Calu3 (cell line): ENCODE measurements around the gene C7orf25. TPM values are rescaled to one million over a fixed set of nuclear protein-coding genes. Genes with fewer than 3 reads are reported as not detected.

Experiments used
- BruUV-seq: library from RNA; stranded (reverse); fragments of 400-500 nt; replicated peaks from 2 replicates; lab custom pipeline; 2021; lab: Mats Ljungman, UMichigan
- CTCF ChIA-PET: fragments of 300-600 bp; sonication (Branson Sonifier 250); formaldehyde crosslinking; loops from one replicate; lab custom pipeline; 2022; ENCODE audit warnings: antibody characterized with exemption; lab: Charles Lee
- DNase-seq: peaks from one replicate; pipeline ENCODE4 v3.0.0; 2022
- H3K27ac Mint-ChIP-seq: one replicate; pipeline ENCODE4 v1.8.0; 2022; ENCODE audit warnings: mixed read lengths; ENCODE audit not compliant: unreplicated experiment
- H3K27me3 Mint-ChIP-seq: one replicate; pipeline ENCODE4 v1.8.0; 2022; ENCODE audit warnings: mixed read lengths; ENCODE audit not compliant: unreplicated experiment
- H3K36me3 Mint-ChIP-seq: one replicate; pipeline ENCODE4 v1.8.0; 2022; ENCODE audit warnings: mild to moderate bottlenecking, moderate library complexity, mixed read lengths; ENCODE audit not compliant: insufficient read depth, unreplicated experiment
- H3K4me1 Mint-ChIP-seq: one replicate; pipeline ENCODE4 v1.8.0; 2022; ENCODE audit warnings: mild to moderate bottlenecking, low read depth, mixed read lengths; ENCODE audit not compliant: unreplicated experiment
- H3K4me3 Mint-ChIP-seq: one replicate; pipeline ENCODE4 v1.8.0; 2022; ENCODE audit warnings: mild to moderate bottlenecking, low read depth, moderate library complexity, mixed read lengths; ENCODE audit not compliant: unreplicated experiment
- H3K9me3 Mint-ChIP-seq: one replicate; pipeline ENCODE4 v1.8.0; 2022; ENCODE audit warnings: low read depth, mixed read lengths; ENCODE audit not compliant: unreplicated experiment
- CTCF ChIP-seq: fragments of 200-600 bp; IDR thresholded peaks from one replicate; pipeline ENCODE4 v1.8.0; 2022; ENCODE audit warnings: antibody characterized with exemption; ENCODE audit not compliant: unreplicated experiment
- intact Hi-C: fragments of 100-400 bp; cut with micrococcal nuclease; formaldehyde crosslinking; loops from one replicate; pipeline ENCODE4 v1.10.0; 2022; ENCODE audit not compliant: unreplicated experiment
- total RNA-seq: library from RNA; stranded (reverse); gene quantifications from 2 replicates; pipeline ENCODE4 v1.2.3, GENCODE V29; 2022

Gene C7orf25
- total RNA-seq, 1 experiment from 2014 or later = 10.4 TPM

GRCh38 chr7:42956062-42956461, 44.2 kb upstream of the C7orf25 start:
- no peaks in the 10 kb centered on the region for H3K36me3 Mint-ChIP-seq
- CTCF ChIA-PET = no interaction called here
- H3K4me1 Mint-ChIP-seq = no peaks in the 10 kb centered on the region
- no TSS peak for BruUV-seq
- H3K4me3 Mint-ChIP-seq = no peak overlapping the region
- no peak overlapping the region for H3K27ac Mint-ChIP-seq
- DNase-seq = no peak
- intact Hi-C loops = no loop called here
- H3K27me3 Mint-ChIP-seq = peaks cover 14% of the 10 kb centered on the region
- H3K9me3 Mint-ChIP-seq = peaks cover 3% of the 10 kb centered on the region
- TF ChIP-seq CTCF = no peak

GRCh38 chr7:42953994-42954393, 42.1 kb upstream of the C7orf25 start:
- no peak for TF ChIP-seq CTCF
- DNase-seq = no peak
- BruUV-seq = no TSS peak
- Mint-ChIP-seq H3K9me3 (peaks cover 3% of the 10 kb centered on the region), H3K27me3 (no peaks in the 10 kb centered on the region), H3K4me3 (no peak overlapping the region), H3K36me3 (no peaks in the 10 kb centered on the region), H3K4me1 (no peaks in the 10 kb centered on the region), H3K27ac (no peak overlapping the region)
- CTCF ChIA-PET = no interaction called here
- intact Hi-C loops = no loop called here

GRCh38 chr7:42952328-42952727, 40.5 kb upstream of the C7orf25 start:
- peaks cover 13% of the 10 kb centered on the region for H3K27me3 Mint-ChIP-seq
- no peak for DNase-seq
- intact Hi-C loops = no loop called here
- H3K36me3 Mint-ChIP-seq = no peaks in the 10 kb centered on the region
- TF ChIP-seq CTCF = no peak
- BruUV-seq = no TSS peak
- no peaks in the 10 kb centered on the region for H3K4me1 Mint-ChIP-seq
- CTCF ChIA-PET = no interaction called here
- H3K9me3 Mint-ChIP-seq = peaks cover 2% of the 10 kb centered on the region
- H3K27ac Mint-ChIP-seq = no peak overlapping the region
- H3K4me3 Mint-ChIP-seq = no peak overlapping the region

GRCh38 chr7:42950417-42950816, 38.5 kb upstream of the C7orf25 start:
- no peak for TF ChIP-seq CTCF
- intact Hi-C loops = no loop called here
- no peak overlapping the region for H3K27ac Mint-ChIP-seq
- H3K4me3 Mint-ChIP-seq = no peak overlapping the region
- no peaks in the 10 kb centered on the region for H3K9me3 Mint-ChIP-seq
- H3K36me3 Mint-ChIP-seq = no peaks in the 10 kb centered on the region
- no TSS peak for BruUV-seq
- CTCF ChIA-PET = no interaction called here
- DNase-seq = no peak
- H3K4me1 Mint-ChIP-seq = no peaks in the 10 kb centered on the region
- peaks cover 13% of the 10 kb centered on the region for H3K27me3 Mint-ChIP-seq
